IMR-90 (cell line): ENCODE results near the gene CYP1A2. TPM values are rescaled to one million over a fixed set of nuclear protein-coding genes. Genes with fewer than 3 reads are reported as not detected.

ENCODE experiments used
- ATAC-seq: fragments of 200-7000 bp; cut with Tn5 transposase; 2 replicates; pipeline ENCODE4 v1.9.1; 2020; ENCODE audit warnings: low read depth, mild to moderate bottlenecking, moderate library complexity
- BruUV-seq: library from RNA; stranded (reverse); fragments of 400-500 nt; replicated peaks from 2 replicates; lab custom pipeline; 2021; lab: Mats Ljungman, UMichigan
- CTCF ChIA-PET: fragments of 300-600 bp; formaldehyde crosslinking; extraction: SDS; loops from one replicate; lab custom pipeline; 2021; ENCODE audit warnings: antibody characterized with exemption; lab: Yijun Ruan, JAX
- POLR2A ChIA-PET: fragments of 300-600 bp; sonication (Branson Sonifier 250); formaldehyde crosslinking; loops from one replicate; lab custom pipeline; 2022; ENCODE audit warnings: antibody characterized with exemption; ENCODE audit not compliant: unreplicated experiment; lab: Charles Lee
- DNase-seq: peaks from one replicate; pipeline ENCODE4 v3.0.0; 2013
- H2AFZ ChIP-seq: replicated peaks from 2 replicates; pipeline ENCODE3; 2013; ENCODE audit warnings: low read length, mild to moderate bottlenecking; ENCODE audit not compliant: poor library complexity
- H2AK5ac ChIP-seq: 2 replicates; pipeline ENCODE4 v1.6.1; 2013; ENCODE audit warnings: low read depth, low read length, inconsistent platforms
- H2AK9ac ChIP-seq: replicated peaks from 2 replicates; pipeline ENCODE3; 2013; ENCODE audit warnings: mild to moderate bottlenecking, low read depth, low read length, moderate library complexity; ENCODE audit not compliant: poor library complexity
- H2BK120ac ChIP-seq: 2 replicates; pipeline ENCODE4 v1.6.1; 2013; ENCODE audit warnings: low read depth, low read length, inconsistent platforms
- H2BK15ac ChIP-seq: 3 replicates; pipeline ENCODE4 v1.6.1; 2013; ENCODE audit warnings: low read depth, low read length, inconsistent platforms
- H2BK20ac ChIP-seq: 2 replicates; pipeline ENCODE4 v1.6.1; 2013; ENCODE audit warnings: low read depth, mild to moderate bottlenecking, inconsistent platforms, low read length, moderate library complexity
- H2BK5ac ChIP-seq: 2 replicates; pipeline ENCODE4 v1.6.1; 2013; ENCODE audit warnings: mild to moderate bottlenecking, low read depth, low read length, inconsistent platforms; ENCODE audit not compliant: poor library complexity, severe bottlenecking
- H3K14ac ChIP-seq: replicated peaks from 2 replicates; pipeline ENCODE4 v1.6.1; 2013; ENCODE audit warnings: low read depth, low read length, inconsistent platforms
- H3K18ac ChIP-seq: 2 replicates; pipeline ENCODE4 v1.6.1; 2013; ENCODE audit warnings: low read depth, low read length, control low read depth
- H3K23ac ChIP-seq: 2 replicates; pipeline ENCODE4 v1.6.1; 2013; ENCODE audit warnings: low read depth, low read length, inconsistent platforms
- H3K27ac ChIP-seq: 2 replicates; pipeline ENCODE4 v1.5.1; 2013; ENCODE audit warnings: mild to moderate bottlenecking, control low read depth, low read length; ENCODE audit not compliant: insufficient read depth
- H3K27me3 ChIP-seq: 2 replicates; pipeline ENCODE4 v1.6.1; 2013; ENCODE audit warnings: low read length; ENCODE audit not compliant: control insufficient read depth, insufficient read depth
- H3K36me3 ChIP-seq: 2 replicates; pipeline ENCODE4 v1.6.1; 2013; ENCODE audit warnings: low read length, mixed read lengths; ENCODE audit not compliant: control insufficient read depth, insufficient read depth
- H3K4ac ChIP-seq: 2 replicates; pipeline ENCODE4 v1.6.1; 2013; ENCODE audit warnings: low read depth, low read length, inconsistent platforms
- H3K4me1 ChIP-seq: 2 replicates; pipeline ENCODE4 v1.6.1; 2013; ENCODE audit warnings: low read length, mixed read lengths; ENCODE audit not compliant: control insufficient read depth, insufficient read depth
- H3K4me2 ChIP-seq: 2 replicates; pipeline ENCODE4 v1.6.1; 2013; ENCODE audit warnings: low read depth, mild to moderate bottlenecking, control low read depth, low read length, moderate library complexity
- H3K4me3 ChIP-seq: 2 replicates; pipeline ENCODE4 v1.5.1; 2013; ENCODE audit warnings: low read depth, mild to moderate bottlenecking, control low read depth, low read length, moderate library complexity; ENCODE audit not compliant: insufficient read depth
- H3K56ac ChIP-seq: 2 replicates; pipeline ENCODE4 v1.6.1; 2013; ENCODE audit warnings: low read length, inconsistent platforms; ENCODE audit not compliant: insufficient read depth; ENCODE audit errors: extremely low read depth
- H3K79me1 ChIP-seq, 2 experiments: 2 replicates each; pipeline ENCODE4 v1.6.1; 2013; ENCODE audit warnings: low read length in 2 of 2, inconsistent platforms in 1 of 2, low read depth in 1 of 2
- H3K9ac ChIP-seq: 2 replicates; pipeline ENCODE4 v1.6.1; 2013; ENCODE audit warnings: low read depth, low read length, control low read depth
- H3K9me1 ChIP-seq: 2 replicates; pipeline ENCODE4 v1.6.1; 2013; ENCODE audit warnings: low read length, inconsistent platforms; ENCODE audit not compliant: insufficient read depth
- H3K9me3 ChIP-seq: 2 replicates; pipeline ENCODE4 v1.6.1; 2013; ENCODE audit warnings: low read length; ENCODE audit not compliant: control insufficient read depth, insufficient read depth
- H4K20me1 ChIP-seq: 2 replicates; pipeline ENCODE4 v1.6.1; 2013; ENCODE audit warnings: low read length, inconsistent platforms; ENCODE audit not compliant: insufficient read depth
- H4K5ac ChIP-seq: 2 replicates; pipeline ENCODE4 v1.6.1; 2013; ENCODE audit warnings: mild to moderate bottlenecking, low read depth, low read length, control low read depth
- H4K8ac ChIP-seq, 2 experiments: 2 replicates each; pipeline ENCODE4 v1.6.1; 2013; ENCODE audit warnings: low read depth in 2 of 2, low read length in 2 of 2, control low read depth in 1 of 2, inconsistent platforms in 1 of 2
- H4K91ac ChIP-seq: 2 replicates; pipeline ENCODE4 v1.6.1; 2013; ENCODE audit warnings: low read depth, low read length, inconsistent platforms; ENCODE audit not compliant: insufficient read depth
- CHD1 ChIP-seq: IDR thresholded peaks from 2 replicates; pipeline ENCODE4 v1.6.1; 2012; ENCODE audit warnings: low read depth, low read length, improper control_type of control experiment
- MAFK ChIP-seq: IDR thresholded peaks from 2 replicates; pipeline ENCODE4 v1.6.1; 2012; ENCODE audit warnings: low read depth, low read length, improper control_type of control experiment
- MXI1 ChIP-seq: IDR thresholded peaks from 2 replicates; pipeline ENCODE4 v1.6.1; 2012; ENCODE audit warnings: low read depth, mild to moderate bottlenecking, low read length, moderate library complexity, borderline replicate concordance
- NFE2L2 ChIP-seq: fragments of 150-350 bp; IDR thresholded peaks from 2 replicates; pipeline ENCODE4 v1.6.1; 2016; ENCODE audit warnings: low read depth, mild to moderate bottlenecking, low read length
- POLR2A ChIP-seq: IDR thresholded peaks from 2 replicates; pipeline ENCODE4 v1.6.1; 2012; ENCODE audit warnings: mild to moderate bottlenecking, low read depth, low read length
- RFX5 ChIP-seq: IDR thresholded peaks from 2 replicates; pipeline ENCODE4 v1.8.0; 2012; ENCODE audit warnings: low read depth, mild to moderate bottlenecking, low read length, moderate library complexity
- WGBS, 2 experiments: methylation state at CpG; one replicate each; pipeline versions ENCODE4 v1.1.5 to v1.1.7; 2013; ENCODE audit warnings: missing lambda C conversion rate in 2 of 2; ENCODE audit not compliant: insufficient read length in 1 of 2; ENCODE audit errors: extremely low coverage in 2 of 2; 5-methylcytosine and 5-hydroxymethylcytosine counted together
- dilution Hi-C: fragments of 300-500 bp; cut with HindIII; formaldehyde crosslinking; loops from one replicate; pipeline ENCODE4 v1.14.3; 2018; ENCODE audit warnings: low sequenced_read_pairs; ENCODE audit not compliant: unreplicated experiment
- in situ Hi-C: fragments of 300-500 bp; cut with MboI; formaldehyde crosslinking; loops from 3 replicates; pipeline ENCODE4 v1.14.3; 2019; ENCODE audit warnings: low sequenced_read_pairs, inconsistent platforms, mixed read lengths
- intact Hi-C: fragments of 100-400 bp; cut with micrococcal nuclease; formaldehyde crosslinking; loops from 2 replicates; pipeline ENCODE4 v1.10.0; 2022
- polyA plus RNA-seq, 3 experiments: library from polyadenylated mRNA; depleted of rRNA; stranded (reverse); fragments of >200 nt; gene quantifications; 2 replicates each; pipeline ENCODE4 v1.2.3, GENCODE V29; 2012; ENCODE audit warnings: low replicate concordance in 1 of 3
- total RNA-seq: library from RNA; depleted of rRNA; stranded (reverse); fragments of >200 nt; gene quantifications from 2 replicates; pipeline ENCODE4 v1.2.3, GENCODE V29; 2012
- TF ChIP-seq, protein P1 (sequence below): fragments of 150-350 bp; IDR thresholded peaks from 2 replicates; pipeline ENCODE4 v1.6.1; 2016; ENCODE audit warnings: low read depth, mild to moderate bottlenecking, low read length, moderate library complexity, borderline replicate concordance
- TF ChIP-seq, protein P2 (sequence below): conservative IDR thresholded peaks from 2 replicates; pipeline ENCODE4 v1.5.1; 2012; ENCODE audit warnings: mild to moderate bottlenecking, low read depth, low read length, improper control_type of control experiment
- TF ChIP-seq, protein P3 (sequence below): fragments of 150-350 bp; IDR thresholded peaks from 2 replicates; pipeline ENCODE4 v1.6.1; 2017; ENCODE audit warnings: mild to moderate bottlenecking, antibody characterized with exemption, low read length, low read depth

Gene CYP1A2
- total and polyA plus RNA-seq, 2 of the 4 experiments (the other 2 are of a cell fraction): not detected

DNA sequence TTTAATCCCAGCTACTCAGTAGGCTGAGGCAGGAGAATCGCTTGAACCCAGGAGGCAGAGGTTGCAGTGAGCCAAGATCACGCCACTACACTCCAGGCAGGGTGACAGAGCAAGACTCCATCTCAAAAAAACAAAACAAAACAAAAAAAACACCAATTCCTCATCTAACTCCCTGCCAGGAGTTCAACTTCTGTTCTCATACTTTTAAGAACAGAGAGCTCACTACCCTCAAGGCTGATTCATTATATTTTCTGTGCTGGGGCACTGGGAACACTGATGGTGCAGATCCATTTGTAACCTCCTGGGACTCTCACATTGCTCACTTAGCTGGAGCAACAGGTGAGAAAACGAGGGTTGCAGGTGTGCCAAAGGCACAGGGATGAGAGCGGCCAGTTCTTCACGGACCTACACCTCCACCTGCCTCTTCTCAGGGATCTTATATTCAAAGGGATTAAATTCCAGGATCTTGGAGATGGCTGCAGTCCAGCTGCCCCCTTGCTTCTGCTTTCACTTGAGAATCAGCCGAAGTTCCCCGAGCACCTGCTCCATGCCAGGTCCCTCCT is 20.9 kb downstream of the CYP1A2 start:
- no peak overlapping the region for H3K14ac ChIP-seq
- no peak overlapping the region for H4K91ac ChIP-seq
- H3K56ac ChIP-seq: no peak overlapping the region
- no peak overlapping the region for H2AK5ac ChIP-seq
- no peak overlapping the region for H3K18ac ChIP-seq
- no peak overlapping the region for H2AK9ac ChIP-seq
- TF ChIP-seq, protein P1, sequence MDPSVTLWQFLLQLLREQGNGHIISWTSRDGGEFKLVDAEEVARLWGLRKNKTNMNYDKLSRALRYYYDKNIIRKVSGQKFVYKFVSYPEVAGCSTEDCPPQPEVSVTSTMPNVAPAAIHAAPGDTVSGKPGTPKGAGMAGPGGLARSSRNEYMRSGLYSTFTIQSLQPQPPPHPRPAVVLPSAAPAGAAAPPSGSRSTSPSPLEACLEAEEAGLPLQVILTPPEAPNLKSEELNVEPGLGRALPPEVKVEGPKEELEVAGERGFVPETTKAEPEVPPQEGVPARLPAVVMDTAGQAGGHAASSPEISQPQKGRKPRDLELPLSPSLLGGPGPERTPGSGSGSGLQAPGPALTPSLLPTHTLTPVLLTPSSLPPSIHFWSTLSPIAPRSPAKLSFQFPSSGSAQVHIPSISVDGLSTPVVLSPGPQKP: no peak
- TF ChIP-seq CHD1 (no peak), MXI1 (no peak), NFE2L2 (no peak), MAFK (no peak), RFX5 (no peak), POLR2A (no peak)
- TF ChIP-seq, protein P2, sequence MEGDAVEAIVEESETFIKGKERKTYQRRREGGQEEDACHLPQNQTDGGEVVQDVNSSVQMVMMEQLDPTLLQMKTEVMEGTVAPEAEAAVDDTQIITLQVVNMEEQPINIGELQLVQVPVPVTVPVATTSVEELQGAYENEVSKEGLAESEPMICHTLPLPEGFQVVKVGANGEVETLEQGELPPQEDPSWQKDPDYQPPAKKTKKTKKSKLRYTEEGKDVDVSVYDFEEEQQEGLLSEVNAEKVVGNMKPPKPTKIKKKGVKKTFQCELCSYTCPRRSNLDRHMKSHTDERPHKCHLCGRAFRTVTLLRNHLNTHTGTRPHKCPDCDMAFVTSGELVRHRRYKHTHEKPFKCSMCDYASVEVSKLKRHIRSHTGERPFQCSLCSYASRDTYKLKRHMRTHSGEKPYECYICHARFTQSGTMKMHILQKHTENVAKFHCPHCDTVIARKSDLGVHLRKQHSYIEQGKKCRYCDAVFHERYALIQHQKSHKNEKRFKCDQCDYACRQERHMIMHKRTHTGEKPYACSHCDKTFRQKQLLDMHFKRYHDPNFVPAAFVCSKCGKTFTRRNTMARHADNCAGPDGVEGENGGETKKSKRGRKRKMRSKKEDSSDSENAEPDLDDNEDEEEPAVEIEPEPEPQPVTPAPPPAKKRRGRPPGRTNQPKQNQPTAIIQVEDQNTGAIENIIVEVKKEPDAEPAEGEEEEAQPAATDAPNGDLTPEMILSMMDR: no peak
- TF ChIP-seq, protein P3, sequence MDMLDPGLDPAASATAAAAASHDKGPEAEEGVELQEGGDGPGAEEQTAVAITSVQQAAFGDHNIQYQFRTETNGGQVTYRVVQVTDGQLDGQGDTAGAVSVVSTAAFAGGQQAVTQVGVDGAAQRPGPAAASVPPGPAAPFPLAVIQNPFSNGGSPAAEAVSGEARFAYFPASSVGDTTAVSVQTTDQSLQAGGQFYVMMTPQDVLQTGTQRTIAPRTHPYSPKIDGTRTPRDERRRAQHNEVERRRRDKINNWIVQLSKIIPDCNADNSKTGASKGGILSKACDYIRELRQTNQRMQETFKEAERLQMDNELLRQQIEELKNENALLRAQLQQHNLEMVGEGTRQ: no peak
- peaks cover 11% of the 10 kb centered on the region; the same call in 1 of the 2 replicates for H3K27me3 ChIP-seq
- no peaks in the 10 kb centered on the region for H4K20me1 ChIP-seq
- H3K79me1 ChIP-seq: no peaks in the 10 kb centered on the region
- in situ Hi-C loops: loop anchor here (5.0 to 10.0 kb wide), 3 partner anchors 132 to 395 kb away; no protein-coding TSS in a partner anchor
- dilution Hi-C loops: no loop called here
- H3K36me3 ChIP-seq: no peaks in the 10 kb centered on the region
- ChIA-PET POLR2A (no interaction called here), CTCF (interaction anchor here (0.6 to 3.9 kb wide), 14 partner anchors 8 to 926 kb away, joined by 3 to 21 read pairs (median 5); no protein-coding TSS in a partner anchor)
- no peak overlapping the region for H4K8ac ChIP-seq
- no peak overlapping the region; the same call in 1 of the 2 replicates for H3K23ac ChIP-seq
- H3K4me1 ChIP-seq: no peaks in the 10 kb centered on the region
- H3K9me3 ChIP-seq: no peaks in the 10 kb centered on the region
- H2BK120ac ChIP-seq: no peak overlapping the region
- no peak overlapping the region for H3K4me2 ChIP-seq
- DNase-seq: no peak
- BruUV-seq: no TSS peak
- H2BK15ac ChIP-seq: no peak overlapping the region
- intact Hi-C loops: loop anchor here (1.0 to 5.0 kb wide), 4 partner anchors 66 to 433 kb away; partner anchors contain the start of gene C15orf39
- H2BK20ac ChIP-seq: no peak overlapping the region
- H3K4ac ChIP-seq: no peak overlapping the region
- H3K27ac ChIP-seq: no peak overlapping the region
- H3K4me3 ChIP-seq: no peak overlapping the region
- no peak overlapping the region for H2AFZ ChIP-seq
- H3K9ac ChIP-seq: no peak overlapping the region
- ATAC-seq: no peak
- H2BK5ac ChIP-seq: no peak overlapping the region
- WGBS, 2 experiments: 90% methylated on average over 2 of the region's 7 CpGs; no CpG with 5 or more reads in 1 of the 2 experiments
- H4K5ac ChIP-seq: no peak overlapping the region
- no peaks in the 10 kb centered on the region for H3K9me1 ChIP-seq
